Ectodermal cell (in vitro differentiated cells): ENCODE measurements around the gene CASTOR1.
A peak's percentile ranks its signal among the peaks of the same experiment; 100 is the strongest.

ENCODE experiments used
- H3K27ac ChIP-seq: 2 replicates; pipeline ENCODE4 v1.7.0; 2013; ENCODE audit warnings: mild to moderate bottlenecking, low read depth, low read length; ENCODE audit not compliant: insufficient read depth, poor library complexity, severe bottlenecking
- H3K27me3 ChIP-seq: 2 replicates; pipeline ENCODE4 v1.7.0; 2013; ENCODE audit warnings: mild to moderate bottlenecking, low read length; ENCODE audit not compliant: insufficient read depth, control insufficient read depth, poor library complexity, severe bottlenecking
- H3K36me3 ChIP-seq: one replicate; pipeline ENCODE4 v1.7.0; 2013; ENCODE audit warnings: low read length; ENCODE audit not compliant: control insufficient read depth, insufficient read depth
- H3K4me1 ChIP-seq: one replicate; pipeline ENCODE4 v1.7.0; 2013; ENCODE audit warnings: low read length; ENCODE audit not compliant: control insufficient read depth, insufficient read depth
- H3K4me3 ChIP-seq: 2 replicates; pipeline ENCODE4 v1.7.0; 2013; ENCODE audit warnings: low read depth, low read length, control low read depth; ENCODE audit not compliant: insufficient read depth
- H3K9me3 ChIP-seq: 2 replicates; pipeline ENCODE4 v1.7.0; 2013; ENCODE audit warnings: mild to moderate bottlenecking, low read length, moderate library complexity; ENCODE audit not compliant: control insufficient read depth
- WGBS, 2 experiments: methylation state at CpG; one replicate each; pipeline ENCODE4 v1.1.7; 2013; ENCODE audit warnings: missing lambda C conversion rate in 2 of 2; 5-methylcytosine and 5-hydroxymethylcytosine counted together

Gene CASTOR1

GRCh38 chr22:30245985-30246813 lies 43.1 kb downstream of the CASTOR1 start, which contains the start of gene LIF:
TSS of gene LIF (minus strand) at chr22:30246759. CDS start at chr22:30246695, 64 bp downstream.
- peaks cover 25% of the 10 kb centered on the region for H3K4me1 ChIP-seq
- H3K9me3 ChIP-seq = no peaks in the 10 kb centered on the region
- H3K36me3 ChIP-seq = no peaks in the 10 kb centered on the region
- H3K4me3 ChIP-seq = peak within 1 kb of the TSS; percentile 50
- 1% methylated on average over 64 of the region's 64 CpGs for WGBS, 2 experiments
- H3K27ac ChIP-seq = no peak within 1 kb of the TSS
- peaks cover 37% of the 10 kb centered on the region for H3K27me3 ChIP-seq

DNA sequence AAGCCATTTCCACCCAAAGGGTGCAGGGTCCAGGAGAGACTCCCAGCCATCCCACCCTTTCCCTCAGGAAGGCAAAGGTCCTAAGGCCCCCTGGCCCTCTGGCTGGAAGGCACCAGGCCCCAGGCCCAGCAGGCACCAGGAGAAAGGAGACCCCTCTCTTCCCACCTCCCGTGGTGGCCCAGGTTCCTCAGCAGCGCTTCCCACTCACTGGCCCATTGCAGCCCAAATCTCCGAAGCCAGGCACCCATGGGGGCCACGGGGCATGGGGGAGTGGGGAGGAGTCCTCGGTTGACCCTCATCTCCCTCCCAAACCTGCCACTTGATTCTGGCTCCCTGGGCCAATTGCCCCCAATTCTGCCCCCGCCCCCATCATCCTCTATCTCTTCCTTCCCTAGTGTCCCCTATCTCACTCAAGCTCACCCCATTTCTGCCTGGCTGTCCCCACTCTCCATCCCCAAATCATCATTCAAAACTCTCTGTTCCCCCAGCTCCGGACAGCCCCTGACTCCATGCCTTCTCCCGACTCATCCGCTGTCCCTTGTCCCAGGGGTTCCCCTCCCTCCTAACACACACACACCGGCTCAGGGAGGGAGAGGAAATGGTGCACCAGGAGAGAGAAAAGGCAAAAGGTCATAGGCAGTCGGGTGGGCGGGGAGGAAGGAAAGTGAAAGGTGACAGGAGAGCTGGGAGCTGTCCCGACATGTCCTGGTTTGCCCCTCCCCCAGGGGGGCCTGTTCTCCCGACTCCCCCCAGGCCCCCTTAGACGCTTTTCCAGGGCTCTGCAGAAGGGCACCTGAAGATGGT lies 43.9 kb downstream of the CASTOR1 start:
- WGBS, 2 experiments = 32 to 35% methylated on average over 14 of the region's 15 CpGs

GRCh38 chr22:30244641-30245040 lies 44.7 kb downstream of the CASTOR1 start:
- WGBS, 2 experiments = 91 to 93% methylated on average over 5 of the region's 5 CpGs
- Histone ChIP-seq H3K4me3 (no peak overlapping the region), H3K4me1 (peaks cover 25% of the 10 kb centered on the region), H3K9me3 (no peaks in the 10 kb centered on the region), H3K27ac (no peak overlapping the region), H3K36me3 (no peaks in the 10 kb centered on the region), H3K27me3 (peaks cover 37% of the 10 kb centered on the region)

More for the DNA sequence above, 43.9 kb downstream of the CASTOR1 start:
- Histone ChIP-seq H3K27me3 (peaks cover 37% of the 10 kb centered on the region), H3K9me3 (no peaks in the 10 kb centered on the region), H3K36me3 (no peaks in the 10 kb centered on the region), H3K4me3 (peak overlapping the region; percentile 50), H3K27ac (no peak overlapping the region), H3K4me1 (peaks cover 25% of the 10 kb centered on the region)

DNA sequence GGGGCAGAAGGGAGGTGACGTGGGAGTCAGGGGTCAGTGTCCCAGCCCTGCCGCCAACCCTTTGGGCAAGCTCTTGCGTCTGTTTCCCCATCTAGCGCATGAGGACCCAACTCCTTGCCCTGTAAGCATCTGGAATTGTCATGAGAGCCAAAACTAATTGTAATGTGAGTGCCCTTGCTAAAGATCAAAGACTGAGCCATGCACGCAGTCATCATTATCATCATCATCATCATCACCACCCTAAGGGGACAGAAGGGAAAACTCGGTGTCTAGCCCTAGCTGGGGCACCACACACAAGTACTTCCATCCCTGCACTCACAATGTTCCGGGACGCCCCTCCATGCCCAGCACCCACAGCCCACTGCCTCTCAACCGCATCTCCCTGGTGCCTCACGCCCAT lies 45.2 kb downstream of the CASTOR1 start:
- 94% methylated on average over 10 of the region's 10 CpGs for WGBS, 2 experiments
- no peak overlapping the region for H3K4me3 ChIP-seq
- H3K4me1 ChIP-seq = peaks cover 21% of the 10 kb centered on the region
- H3K27ac ChIP-seq = no peak overlapping the region
- no peaks in the 10 kb centered on the region for H3K36me3 ChIP-seq
- peaks cover 37% of the 10 kb centered on the region for H3K27me3 ChIP-seq
- no peaks in the 10 kb centered on the region for H3K9me3 ChIP-seq

DNA sequence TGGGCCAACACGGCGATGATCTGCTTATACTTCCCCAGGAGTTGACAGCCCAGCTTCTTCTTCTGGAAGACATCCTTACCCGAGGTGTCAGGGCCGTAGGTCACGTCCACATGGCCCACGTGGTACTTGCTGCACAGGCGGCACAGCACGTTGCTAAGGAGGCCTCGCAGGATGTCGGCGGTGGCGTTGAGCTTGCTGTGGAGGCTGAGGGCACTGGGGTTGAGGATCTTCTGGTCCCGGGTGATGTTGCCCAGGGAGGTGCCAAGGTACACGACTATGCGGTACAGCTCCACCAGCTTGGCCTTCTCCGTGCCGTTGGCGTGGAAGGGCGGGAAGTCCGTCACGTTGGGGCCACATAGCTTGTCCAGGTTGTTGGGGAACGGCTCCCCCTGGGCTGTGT lies 45.6 kb downstream of the CASTOR1 start:
- no peaks in the 10 kb centered on the region for H3K9me3 ChIP-seq
- no peaks in the 10 kb centered on the region for H3K36me3 ChIP-seq
- H3K4me1 ChIP-seq = peaks cover 17% of the 10 kb centered on the region
- no peak overlapping the region for H3K27ac ChIP-seq
- 96 to 98% methylated on average over 22 of the region's 22 CpGs for WGBS, 2 experiments
- H3K4me3 ChIP-seq = no peak overlapping the region
- H3K27me3 ChIP-seq = peaks cover 37% of the 10 kb centered on the region

GRCh38 chr22:30241576-30242371 lies 47.5 kb downstream of the CASTOR1 start:
- Histone ChIP-seq H3K9me3 (peaks cover 2% of the 10 kb centered on the region), H3K27ac (no peak overlapping the region), H3K4me3 (no peak overlapping the region), H3K4me1 (peaks cover 16% of the 10 kb centered on the region), H3K36me3 (no peaks in the 10 kb centered on the region), H3K27me3 (peaks cover 20% of the 10 kb centered on the region)
- WGBS, 2 experiments = 88% methylated on average over 15 of the region's 15 CpGs

GRCh38 chr22:30240541-30241417 lies 48.5 kb downstream of the CASTOR1 start:
- 92% methylated on average over 24 of the region's 24 CpGs for WGBS, 2 experiments
- Histone ChIP-seq H3K27ac (no peak overlapping the region), H3K4me3 (no peak overlapping the region), H3K4me1 (peaks cover 18% of the 10 kb centered on the region), H3K36me3 (no peaks in the 10 kb centered on the region), H3K27me3 (peaks cover 10% of the 10 kb centered on the region), H3K9me3 (peaks cover 4% of the 10 kb centered on the region)

DNA sequence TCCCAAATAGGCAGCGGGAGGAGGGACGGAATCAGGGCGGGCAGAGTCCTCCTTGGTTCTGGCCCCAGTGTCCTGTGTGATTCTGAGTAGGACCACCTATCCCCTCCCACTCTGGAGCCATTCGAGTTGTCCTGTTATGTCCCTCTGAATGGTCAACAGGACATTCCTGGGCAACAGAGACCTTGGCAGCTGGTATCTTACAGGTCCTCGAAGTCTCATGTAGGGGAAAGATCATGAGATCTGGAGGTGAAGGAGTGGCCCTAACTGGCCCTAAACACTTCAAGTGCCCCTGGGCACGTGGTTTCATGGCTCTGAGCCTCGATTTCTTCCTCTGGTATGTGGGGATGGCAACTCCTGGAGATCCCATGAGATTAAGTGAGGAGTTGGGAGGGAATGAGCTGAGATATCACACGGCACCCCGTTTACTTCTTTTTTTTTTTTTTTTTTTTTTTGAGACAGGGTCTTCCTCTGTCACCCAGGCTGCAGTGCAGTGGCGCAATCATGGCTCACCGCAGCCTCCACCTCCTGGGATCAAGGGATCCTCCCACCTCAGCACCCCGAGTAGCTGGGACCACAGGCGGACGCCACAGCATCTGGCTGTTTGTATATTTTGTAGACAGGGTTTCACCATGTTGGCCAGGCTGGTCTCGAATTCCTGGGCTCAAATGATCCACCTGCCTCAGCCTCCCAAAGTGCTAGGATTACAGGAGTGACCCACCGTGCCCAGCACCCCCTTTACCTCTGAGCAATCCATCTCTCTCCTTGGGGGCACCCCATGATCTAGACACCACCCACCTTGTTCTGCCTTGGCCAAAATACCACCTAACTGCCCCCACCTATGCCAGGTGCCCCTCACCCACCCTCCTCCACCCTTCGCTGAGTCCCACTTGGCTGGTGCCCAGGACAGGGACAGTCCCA lies 49.6 kb downstream of the CASTOR1 start:
- Histone ChIP-seq H3K4me3 (no peak overlapping the region), H3K36me3 (no peaks in the 10 kb centered on the region), H3K27ac (no peak overlapping the region), H3K27me3 (no peaks in the 10 kb centered on the region), H3K9me3 (peaks cover 4% of the 10 kb centered on the region), H3K4me1 (peaks cover 21% of the 10 kb centered on the region)
- 87 to 93% methylated on average over 17 of the region's 17 CpGs for WGBS, 2 experiments
